Adipocyte (in vitro differentiated cells): ENCODE measurements around the gene SPANXA1.
A peak's percentile ranks its signal among the peaks of the same experiment; 100 is the strongest.
"Not testable (repeated sequence)": the region's sequence is repeated elsewhere in the genome, so short reads cannot be mapped to it uniquely, and the experiment has no call there.

ENCODE experiments used
- DNase-seq: peaks from one replicate; pipeline ENCODE4 v3.0.0-alpha.2; 2015; ENCODE audit warnings: low read depth
- H3K27me3 ChIP-seq: replicated peaks from 2 replicates; pipeline ENCODE4 v1.7.0; 2013; ENCODE audit warnings: mild to moderate bottlenecking, low read length, moderate library complexity; ENCODE audit not compliant: control insufficient read depth, insufficient read depth
- H3K36me3 ChIP-seq: 2 replicates; pipeline ENCODE4 v1.7.0; 2013; ENCODE audit warnings: low read length, mild to moderate bottlenecking, moderate library complexity; ENCODE audit not compliant: control insufficient read depth, insufficient read depth, severe bottlenecking
- H3K4me1 ChIP-seq: 2 replicates; pipeline ENCODE4 v1.7.0; 2013; ENCODE audit warnings: mild to moderate bottlenecking, low read length, moderate library complexity; ENCODE audit not compliant: control insufficient read depth, insufficient read depth
- H3K4me3 ChIP-seq: 2 replicates; pipeline ENCODE4 v1.7.0; 2013; ENCODE audit warnings: mild to moderate bottlenecking, low read length, moderate library complexity
- H3K9ac ChIP-seq: 2 replicates; pipeline ENCODE4 v1.7.0; 2013; ENCODE audit warnings: mild to moderate bottlenecking, low read length, moderate library complexity
- H3K9me3 ChIP-seq: 2 replicates; pipeline ENCODE4 v1.7.0; 2013; ENCODE audit warnings: mild to moderate bottlenecking, low read length, moderate library complexity; ENCODE audit not compliant: control insufficient read depth

The SPANXA1 gene

GRCh38 chrX:141584638-141585037, at the start of gene SPANXA1:
Gene SPANXA1 (minus strand): TSS chrX:141584738. CDS start chrX:141584678, 60 bp downstream.
- not testable (repeated sequence) for H3K9me3 ChIP-seq, DNase-seq, H3K4me3 ChIP-seq, H3K9ac ChIP-seq, H3K27me3 ChIP-seq, H3K4me1 ChIP-seq, H3K36me3 ChIP-seq

- Histone ChIP-seq H3K9me3 (peaks cover 1% of the 10 kb centered on the region), H3K36me3 (no peaks in the 10 kb centered on the region), H3K4me3 (no peak overlapping the region), H3K9ac (no peak overlapping the region), H3K27me3 (no peaks in the 10 kb centered on the region), H3K4me1 (no peaks in the 10 kb centered on the region)
- DNase-seq, result peak; percentile 3
These were observed 47.6 kb upstream of the SPANXA1 start for GRCh38 chrX:141632124-141632523.

GRCh38 chrX:141619336-141619735, 34.8 kb upstream of the SPANXA1 start:
- Histone ChIP-seq H3K9me3 (peaks cover 2% of the 10 kb centered on the region), H3K9ac (no peak overlapping the region), H3K36me3 (no peaks in the 10 kb centered on the region), H3K27me3 (no peaks in the 10 kb centered on the region), H3K4me1 (no peaks in the 10 kb centered on the region), H3K4me3 (no peak overlapping the region)
- peak; percentile 42 for DNase-seq

GRCh38 chrX:141609111-141609510, 24.6 kb upstream of the SPANXA1 start:
- Histone ChIP-seq H3K9ac (no peak overlapping the region), H3K9me3 (no peaks in the 10 kb centered on the region), H3K36me3 (no peaks in the 10 kb centered on the region), H3K4me1 (no peaks in the 10 kb centered on the region), H3K4me3 (no peak overlapping the region), H3K27me3 (no peaks in the 10 kb centered on the region)
- no peak for DNase-seq

GRCh38 chrX:141589408-141589807, 4.9 kb upstream of the SPANXA1 start, which contains the start of gene SPANXA2:
Gene SPANXA2 (plus strand): TSS chrX:141589708. CDS start chrX:141589768, 60 bp downstream.
- not testable (repeated sequence) for H3K4me3 ChIP-seq, DNase-seq, H3K36me3 ChIP-seq, H3K9me3 ChIP-seq, H3K27me3 ChIP-seq, H3K9ac ChIP-seq, H3K4me1 ChIP-seq

- H3K9ac ChIP-seq, H3K4me1 ChIP-seq, H3K27me3 ChIP-seq, H3K4me3 ChIP-seq, DNase-seq, H3K9me3 ChIP-seq, H3K36me3 ChIP-seq: not testable (repeated sequence)
These were observed 42.0 kb downstream of the SPANXA1 start for GRCh38 chrX:141542551-141542950.
